Stimulated activated CD4-positive, alpha-beta T cell treated with anti-CD3 and anti-CD28 coated beads, Interleukin-12 subunit alpha, Interleukin-12 subunit beta, amount 100 ng/mL, for 24 hours (primary cell): ENCODE measurements around the gene FBLN1.
"Not testable (repeated sequence)": the region's sequence is repeated elsewhere in the genome, so short reads cannot be mapped to it uniquely, and the experiment has no call there.

Experiments
- DNase-seq, 2 experiments: peaks; one replicate each; pipeline ENCODE4 v3.0.0-alpha.2; 2020; ENCODE audit warnings: low read depth in 2 of 2

Gene FBLN1

GRCh38 chr22:45476814-45477213, 25.9 kb upstream of the FBLN1 start:
- DNase-seq = no peak

GRCh38 chr22:45477366-45478107, 25.1 kb upstream of the FBLN1 start:
- DNase-seq = no peak

GRCh38 chr22:45478108-45478771, 24.4 kb upstream of the FBLN1 start:
- DNase-seq = no peak

- no peak for DNase-seq
Observed at GRCh38 chr22:45480717-45481116, 22.0 kb upstream of the FBLN1 start.

GRCh38 chr22:45481661-45482060, 21.0 kb upstream of the FBLN1 start:
- no peak for DNase-seq

GRCh38 chr22:45482169-45482568, 20.5 kb upstream of the FBLN1 start:
- no peak for DNase-seq

GRCh38 chr22:45483319-45483718, 19.4 kb upstream of the FBLN1 start:
- DNase-seq = no peak

GRCh38 chr22:45483918-45484499, 18.7 kb upstream of the FBLN1 start:
- DNase-seq = no peak

GRCh38 chr22:45484742-45485141, 17.9 kb upstream of the FBLN1 start:
- DNase-seq = no peak

- DNase-seq = no peak
Observed at GRCh38 chr22:45485261-45485660, 17.4 kb upstream of the FBLN1 start.

- no peak for DNase-seq
Observed at GRCh38 chr22:45488764-45489370, 13.8 kb upstream of the FBLN1 start.

GRCh38 chr22:45490836-45491235, 11.8 kb upstream of the FBLN1 start:
- DNase-seq = no peak

- no peak for DNase-seq
Observed at GRCh38 chr22:45491841-45492240, 10.8 kb upstream of the FBLN1 start.

GRCh38 chr22:45493286-45493771, 9.4 kb upstream of the FBLN1 start:
- no peak for DNase-seq

- not testable (repeated sequence) for DNase-seq
Observed at GRCh38 chr22:45494306-45494705, 8.4 kb upstream of the FBLN1 start.

- DNase-seq = not testable (repeated sequence)
Observed at GRCh38 chr22:45495616-45496015, 7.1 kb upstream of the FBLN1 start.

GRCh38 chr22:45496451-45496941, 6.2 kb upstream of the FBLN1 start:
- DNase-seq = no peak

- no peak for DNase-seq
Observed at GRCh38 chr22:45497351-45498145, 5.1 kb upstream of the FBLN1 start.

GRCh38 chr22:45499746-45500145, 2.9 kb upstream of the FBLN1 start:
- no peak for DNase-seq

GRCh38 chr22:45503050-45503815, 550 bp downstream of the FBLN1 start:
- no peak for DNase-seq
